ENCODE data around the gene NKD1. TPM values are rescaled to one million over a fixed set of nuclear protein-coding genes. Genes with fewer than 3 reads are reported as not detected.

NKD1 gene
- total and polyA plus RNA-seq, 12 donors: 0.67 to 8.9 (median 3.5) TPM

GRCh38 chr16:50678531-50678930, 130.3 kb downstream of the NKD1 start:
- intact Hi-C loops (cut with DNase I): no loop called here

GRCh38 chr16:50679266-50679665, 131.1 kb downstream of the NKD1 start:
- no peaks in the 10 kb centered on the region for H3K4me1 ChIP-seq (replicated peaks in 1 of 2)
- no peak overlapping the region for H3K27ac ChIP-seq
- no peak overlapping the region for H3K4me3 ChIP-seq
- no peaks in the 10 kb centered on the region for H3K27me3 ChIP-seq
- whole genome bisulfite sequencing, 4 donors: 82 to 86% (median 85%) methylated on average over 4 to 14 of the region's 14 CpGs
- H3K36me3 ChIP-seq (replicated peaks in 1 of 2): no peaks in the 10 kb centered on the region
- TF ChIP-seq POLR2A (IDR thresholded peaks at IDR 0.05) (no peak), CTCF (IDR thresholded peaks at IDR 0.05) (no peak)
- DNase-seq: no peak
- H3K9me3 ChIP-seq (replicated peaks in 1 of 3): no peaks in the 10 kb centered on the region
- intact Hi-C loops (cut with DNase I): no loop called here

More at GRCh38 chr16:50678531-50678930, 130.3 kb downstream of the NKD1 start:
- H3K36me3 ChIP-seq (replicated peaks in 1 of 2): no peaks in the 10 kb centered on the region
- no peaks in the 10 kb centered on the region for H3K4me1 ChIP-seq (replicated peaks in 1 of 2)
- H3K4me3 ChIP-seq: no peak overlapping the region
- TF ChIP-seq POLR2A (IDR thresholded peaks at IDR 0.05): no peak
- TF ChIP-seq CTCF (IDR thresholded peaks at IDR 0.05): no peak
- no peak for DNase-seq
- H3K27ac ChIP-seq: no peak overlapping the region
- WGBS, 4 donors: 45 to 54% (median 51%) methylated on average over 3 of the region's 3 CpGs
- no peaks in the 10 kb centered on the region for H3K9me3 ChIP-seq (replicated peaks in 1 of 3)
- peaks cover 5% of the 10 kb centered on the region for H3K27me3 ChIP-seq

GRCh38 chr16:50679676-50680555, 131.7 kb downstream of the NKD1 start:
- Histone ChIP-seq H3K4me3 (peak overlapping the region in 1 of 4 donors; percentile 26), H3K9me3 (replicated peaks in 1 of 3) (no peaks in the 10 kb centered on the region), H3K4me1 (replicated peaks in 1 of 2) (no peaks in the 10 kb centered on the region), H3K27ac (no peak overlapping the region), H3K36me3 (replicated peaks in 1 of 2) (no peaks in the 10 kb centered on the region), H3K27me3 (no peaks in the 10 kb centered on the region)
- intact Hi-C loops (cut with DNase I): no loop called here
- WGBS, 4 donors: 81 to 92% (median 83%) methylated on average over 6 of the region's 6 CpGs
- peak in 1 of 7 donors; percentile 1 for DNase-seq
- TF ChIP-seq POLR2A (IDR thresholded peaks at IDR 0.05): no peak
- no peak for TF ChIP-seq CTCF (IDR thresholded peaks at IDR 0.05)

GRCh38 chr16:50680556-50680893, 132.3 kb downstream of the NKD1 start:
- TF ChIP-seq CTCF (IDR thresholded peaks at IDR 0.05) (no peak), POLR2A (IDR thresholded peaks at IDR 0.05) (no peak)
- Histone ChIP-seq H3K36me3 (replicated peaks in 1 of 2) (no peaks in the 10 kb centered on the region), H3K4me3 (peak overlapping the region in 1 of 4 donors; percentile 26), H3K4me1 (replicated peaks in 1 of 2) (no peaks in the 10 kb centered on the region), H3K27me3 (no peaks in the 10 kb centered on the region), H3K9me3 (replicated peaks in 1 of 3) (no peaks in the 10 kb centered on the region), H3K27ac (no peak overlapping the region)
- intact Hi-C loops (cut with DNase I): no loop called here
- peak in 1 of 7 donors; percentile 5 for DNase-seq
- WGBS, 4 donors: 77 to 95% (median 90%) methylated on average over 2 to 3 of the region's 3 CpGs

All from adrenal gland (tissue), 12 donors.